Cerebellar nuclear complex (tissue), 1 donor: Measurements from ENCODE around the gene KRI1.
"Not testable (repeated sequence)": the region's sequence is repeated elsewhere in the genome, so short reads cannot be mapped to it uniquely, and the experiment has no call there.

Experiments
- DNase-seq, 2 experiments: peaks; one replicate each; lab custom pipeline; 2025; lab: John Stamatoyannopoulos, UW

Gene KRI1

DNA sequence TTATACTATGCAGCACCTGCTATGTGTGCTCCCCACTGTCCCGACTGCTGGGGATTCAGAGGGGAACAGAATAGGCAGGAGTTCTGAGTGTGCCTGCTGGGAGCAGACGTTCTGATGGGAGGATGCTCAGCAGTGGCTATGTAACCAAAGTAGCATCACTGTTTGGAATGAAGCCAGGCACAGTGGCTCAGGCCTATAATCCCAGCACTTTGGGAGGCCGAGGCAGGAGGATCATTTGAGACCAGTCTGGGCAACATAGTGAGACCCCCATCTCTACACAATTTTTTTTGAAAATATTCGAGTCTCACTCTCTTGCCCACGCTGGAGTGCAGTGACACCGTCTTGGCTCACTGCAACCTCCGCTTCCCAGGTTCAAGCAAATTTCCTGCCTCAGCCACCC lies 16.1 kb downstream of the KRI1 start:
- DNase-seq, result no peak

DNA sequence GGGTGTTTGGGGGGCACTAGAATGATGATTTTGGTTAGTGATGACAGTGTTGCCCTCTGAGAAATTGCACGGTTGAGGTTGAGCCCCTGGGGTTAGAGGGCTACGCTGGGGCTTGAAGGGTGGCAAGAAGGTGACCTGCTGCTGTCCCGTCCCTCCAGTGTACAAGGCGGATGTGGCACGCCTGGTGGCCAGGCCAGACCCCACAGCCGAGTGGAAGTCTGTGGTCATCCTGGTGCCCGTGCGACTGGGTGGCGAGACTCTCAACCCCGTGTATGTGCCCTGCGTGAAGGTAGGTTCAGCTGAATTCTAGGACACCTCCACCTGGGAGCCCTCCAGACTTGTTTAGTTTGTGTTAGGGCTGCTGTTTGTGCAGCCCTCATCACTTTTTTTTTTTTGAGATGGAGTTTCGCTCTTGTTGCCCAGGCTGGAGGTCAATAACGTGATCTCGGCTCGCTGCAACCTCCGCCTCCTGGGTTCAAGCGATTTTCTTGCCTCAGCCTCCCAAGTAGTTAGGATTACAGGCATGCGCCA lies 17.0 kb downstream of the KRI1 start:
- DNase-seq, result no peak

DNA sequence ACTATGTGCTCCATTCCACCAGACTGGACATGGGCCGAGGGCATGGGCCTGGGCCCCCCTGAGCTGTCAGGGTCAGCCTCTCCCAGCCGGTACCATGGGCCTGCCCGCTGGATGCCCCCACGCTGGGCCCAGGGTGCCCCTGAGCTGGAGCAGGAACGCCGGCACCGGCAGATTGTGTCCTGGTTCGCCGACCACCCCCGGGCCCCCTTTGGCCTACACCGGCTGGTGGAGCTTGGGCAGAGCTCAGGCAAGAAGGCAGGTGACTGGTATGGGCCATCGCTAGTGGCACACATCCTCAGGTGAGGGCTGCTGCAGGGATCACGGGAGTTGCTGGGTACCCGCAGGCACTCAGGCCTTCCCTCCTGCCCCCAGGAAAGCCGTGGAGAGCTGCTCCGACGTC lies 19.0 kb downstream of the KRI1 start:
- DNase-seq, result no peak

DNA sequence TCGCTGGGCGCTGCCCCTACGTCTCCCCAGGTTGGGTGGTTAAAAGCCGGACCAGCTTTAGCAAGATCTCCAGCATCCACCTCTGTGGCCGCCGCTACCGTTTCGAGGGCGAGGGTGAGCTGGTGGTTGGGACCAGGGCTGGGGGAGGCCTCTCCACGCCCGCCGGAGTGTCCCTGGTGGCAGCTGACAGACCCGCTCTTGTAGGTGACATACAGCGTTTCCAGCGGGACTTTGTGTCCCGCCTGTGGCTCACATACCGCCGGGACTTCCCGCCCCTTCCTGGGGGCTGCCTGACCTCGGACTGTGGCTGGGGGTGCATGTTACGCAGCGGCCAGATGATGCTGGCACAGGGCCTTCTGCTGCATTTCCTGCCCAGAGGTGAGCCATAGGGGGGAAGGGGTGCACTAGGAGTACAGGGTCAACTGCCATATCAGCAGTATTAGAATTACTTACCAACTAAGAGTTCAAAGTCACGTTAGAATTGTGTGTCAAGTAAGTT lies 21.0 kb downstream of the KRI1 start:
- DNase-seq, result no peak

DNA sequence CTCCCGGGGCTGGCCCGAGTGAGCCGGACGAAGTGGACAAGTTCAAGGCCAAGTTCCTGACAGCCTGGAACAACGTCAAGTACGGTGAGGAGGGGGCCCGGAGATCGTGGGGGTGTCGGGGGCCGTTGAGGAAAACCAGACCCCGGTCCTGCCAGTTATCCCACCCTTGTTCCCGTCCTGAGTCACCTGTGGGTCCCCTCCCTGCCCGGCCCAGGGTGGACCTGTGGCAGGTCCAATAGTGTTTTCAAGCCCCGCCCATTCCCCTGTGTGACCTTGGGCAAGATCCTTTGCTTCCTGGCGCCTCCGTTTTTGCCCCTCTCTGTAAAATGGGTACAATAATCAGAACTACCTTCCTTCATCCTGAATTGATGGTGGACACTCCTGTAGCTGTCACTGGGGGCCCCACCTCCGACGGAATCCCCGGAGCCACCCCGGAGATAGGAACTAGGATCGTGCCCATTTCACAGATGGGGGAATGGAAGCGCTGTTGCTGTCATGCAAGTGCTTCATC lies 21.5 kb downstream of the KRI1 start:
- DNase-seq, result no peak

DNA sequence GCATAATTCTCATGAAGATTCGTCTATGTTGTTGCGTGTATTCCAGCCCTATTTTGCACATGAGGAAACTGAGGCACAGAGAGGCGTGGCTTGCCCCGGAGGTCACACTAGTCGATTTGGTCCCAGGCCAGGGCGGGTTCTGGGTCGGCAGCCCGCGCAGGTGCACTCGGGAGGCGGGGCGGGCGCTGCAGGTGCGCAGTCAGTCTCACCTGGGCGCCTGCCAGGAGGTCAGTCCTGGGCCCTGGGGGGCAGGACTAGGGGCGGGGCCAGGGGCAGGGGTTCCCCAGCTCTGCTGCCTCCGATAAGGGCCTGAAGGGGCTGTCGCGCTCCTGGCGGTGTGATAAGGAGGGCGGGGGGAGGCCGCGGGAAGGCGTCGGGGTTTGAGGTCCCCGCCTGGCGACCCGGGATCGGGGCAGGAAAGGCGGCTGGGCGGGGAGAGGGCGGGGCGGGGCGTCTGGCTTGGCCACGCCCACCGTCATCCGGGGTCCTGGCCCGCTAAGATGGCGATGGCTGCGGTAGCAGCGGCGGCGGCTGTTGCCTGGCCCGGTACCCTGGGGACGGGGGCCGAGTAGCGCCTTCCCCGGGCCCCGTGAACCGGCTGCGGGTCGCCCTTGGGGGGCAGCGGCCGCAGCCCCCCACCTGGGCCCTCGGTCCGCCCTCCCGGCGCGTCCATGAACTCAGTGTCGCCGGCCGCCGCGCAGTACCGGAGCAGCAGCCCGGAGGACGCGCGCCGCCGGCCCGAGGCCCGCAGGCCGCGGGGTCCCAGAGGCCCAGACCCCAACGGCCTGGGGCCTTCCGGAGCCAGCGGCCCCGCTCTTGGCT lies 22.2 kb downstream of the KRI1 start, which contains the start of gene ATG4D:
TSS of gene ATG4D (plus strand) at position 485 of the 822 bp plus-strand sequence. CDS start at position 672, 187 bp downstream.
- peak in 1 of 2 experiments; percentile 3 for DNase-seq

DNA sequence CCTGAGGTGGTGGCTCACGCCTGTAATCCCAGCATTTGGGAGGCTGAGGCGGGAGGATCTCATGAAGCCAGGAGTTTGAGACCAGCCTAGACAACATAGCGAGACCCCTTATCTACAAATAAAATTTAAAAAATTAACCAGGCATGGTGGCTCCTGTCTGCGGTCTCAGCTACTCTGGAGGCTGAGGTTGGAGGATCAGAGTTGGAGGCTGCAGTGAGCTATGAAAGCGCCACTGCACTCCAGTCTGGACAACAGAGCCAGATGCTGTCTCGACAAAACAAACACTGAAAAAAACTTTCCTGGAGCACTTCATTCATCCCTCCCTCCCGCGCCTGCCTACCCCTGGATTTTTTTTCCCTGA lies 22.8 kb downstream of the KRI1 start:
- no peak for DNase-seq

DNA sequence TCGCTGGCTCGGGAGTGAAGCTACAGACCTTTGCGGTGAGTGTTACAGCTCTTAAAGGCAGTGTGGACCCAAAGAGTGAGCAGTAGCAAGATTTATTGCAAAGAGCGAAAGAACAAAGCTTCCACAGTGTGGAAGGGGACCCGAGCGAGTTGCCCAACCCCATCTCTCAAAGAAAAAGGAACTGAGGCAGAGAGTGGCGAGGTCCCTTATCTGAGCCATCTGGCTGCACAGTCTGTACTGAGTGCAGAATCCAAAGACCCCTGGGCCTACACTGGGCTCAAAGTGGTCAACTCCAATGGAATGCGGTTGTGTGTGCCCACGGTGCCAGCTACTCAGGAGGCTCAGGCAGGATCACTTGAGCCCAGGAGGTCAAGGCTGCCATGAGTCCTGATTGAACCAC lies 26.8 kb downstream of the KRI1 start:
- not testable (repeated sequence) for DNase-seq

DNA sequence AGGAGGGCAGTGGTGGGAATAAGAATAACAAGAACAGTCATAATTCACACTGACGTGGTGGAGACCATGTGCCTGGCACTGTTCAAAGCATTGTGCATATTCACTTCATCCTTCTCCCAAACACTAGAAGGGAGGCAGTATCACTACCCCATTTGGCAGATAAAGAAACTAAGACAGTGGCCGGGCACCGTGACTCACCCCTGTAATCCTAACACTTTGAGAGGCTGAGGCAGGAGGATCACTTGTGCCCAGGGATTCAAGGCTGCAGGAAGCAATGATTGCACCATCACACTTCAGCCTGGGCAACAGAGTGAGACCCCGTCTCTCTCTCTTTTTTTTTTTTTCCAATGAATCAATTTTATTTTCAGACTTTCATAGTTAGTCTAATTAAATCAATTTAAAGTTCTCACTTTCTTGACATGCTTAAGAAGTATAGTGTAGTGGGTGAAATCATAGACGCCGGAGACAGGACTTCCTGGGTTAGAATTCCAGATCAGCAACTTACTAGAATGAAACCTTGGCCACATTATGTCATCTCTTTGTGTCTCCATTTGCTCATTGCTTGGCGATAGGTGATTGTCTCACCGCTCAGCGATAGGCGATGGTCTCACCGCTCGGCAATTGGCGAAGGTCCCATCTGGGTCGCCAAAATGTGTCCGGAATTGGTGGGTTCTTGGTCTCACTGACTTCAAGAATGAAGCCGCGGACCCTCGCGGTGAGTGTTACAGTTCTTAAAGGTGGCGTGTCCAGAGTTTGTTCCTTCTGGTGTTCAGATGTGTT lies 27.4 kb downstream of the KRI1 start:
- no peak for DNase-seq

DNA sequence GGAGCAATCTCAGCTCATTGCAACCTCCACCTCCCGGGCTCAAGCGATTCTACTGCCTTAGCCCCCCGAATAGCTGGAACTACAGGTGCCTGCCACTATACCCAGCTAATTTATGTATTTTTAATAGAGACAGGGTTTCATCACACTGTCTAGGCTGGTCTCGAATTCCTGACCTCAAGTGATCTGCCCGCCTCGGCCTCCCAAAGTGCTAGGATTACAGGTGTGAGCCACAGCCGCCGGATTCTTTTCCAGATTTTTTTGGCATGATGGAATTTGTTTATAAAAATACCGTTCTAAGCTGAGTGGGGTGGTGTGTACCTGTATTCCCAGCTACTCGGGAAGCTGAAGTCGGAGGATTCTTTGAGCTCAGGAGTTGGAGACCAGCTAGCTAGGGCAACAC lies 28.1 kb downstream of the KRI1 start:
- no peak for DNase-seq

DNA sequence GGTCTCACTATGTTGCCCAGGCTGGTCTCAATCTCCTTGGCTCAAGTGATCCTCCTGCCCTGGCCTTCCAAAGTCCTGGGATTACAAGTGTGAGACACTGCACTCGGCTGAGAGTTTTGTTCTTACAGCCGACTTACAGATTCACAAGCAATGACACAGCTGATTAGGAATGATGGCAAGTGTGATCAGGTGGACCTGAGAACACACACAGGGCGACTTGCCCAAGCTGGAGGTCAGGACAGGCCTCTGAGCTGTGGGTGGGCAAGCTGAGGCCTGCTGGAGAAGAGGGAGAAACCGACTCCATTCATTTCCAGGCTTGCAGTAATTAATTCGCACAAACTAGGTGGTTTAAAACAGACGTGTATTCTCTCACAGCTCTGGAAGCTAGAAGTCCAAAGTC lies 30.2 kb downstream of the KRI1 start:
- DNase-seq, result no peak

DNA sequence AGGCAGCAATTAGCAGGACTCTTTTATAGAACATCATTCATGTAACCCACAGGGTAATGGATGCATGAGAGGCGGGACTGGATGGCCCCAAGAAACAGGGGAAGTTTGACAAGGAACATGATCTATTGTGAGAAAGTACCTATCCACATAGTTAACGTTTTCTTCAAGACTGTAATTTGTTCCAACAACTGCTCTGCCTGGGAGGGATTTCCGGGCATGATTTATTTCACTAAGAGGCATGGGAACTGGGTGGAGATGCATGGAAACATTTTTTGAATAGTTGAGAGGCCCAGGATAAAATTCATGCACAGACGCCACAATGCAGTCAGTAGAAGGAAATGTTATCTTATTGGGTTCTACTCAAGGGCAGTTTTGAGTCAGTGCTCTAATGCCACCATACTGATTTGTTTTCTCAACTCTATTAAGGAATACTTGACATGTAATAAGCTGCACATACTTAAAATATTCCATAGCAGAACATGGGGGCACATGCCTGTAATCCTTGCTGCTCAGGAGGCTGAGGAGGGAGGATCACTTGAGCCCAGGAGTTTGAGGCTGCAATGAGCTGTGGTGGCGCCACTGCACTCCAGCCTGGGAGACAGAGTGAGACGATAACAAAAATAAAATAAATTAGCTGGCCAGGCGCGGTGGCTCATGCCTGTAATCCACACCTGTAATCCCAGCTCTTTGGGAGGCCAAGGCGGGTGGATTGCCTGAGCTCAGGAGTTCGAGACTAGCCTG lies 32.0 kb downstream of the KRI1 start:
- no peak for DNase-seq

DNA sequence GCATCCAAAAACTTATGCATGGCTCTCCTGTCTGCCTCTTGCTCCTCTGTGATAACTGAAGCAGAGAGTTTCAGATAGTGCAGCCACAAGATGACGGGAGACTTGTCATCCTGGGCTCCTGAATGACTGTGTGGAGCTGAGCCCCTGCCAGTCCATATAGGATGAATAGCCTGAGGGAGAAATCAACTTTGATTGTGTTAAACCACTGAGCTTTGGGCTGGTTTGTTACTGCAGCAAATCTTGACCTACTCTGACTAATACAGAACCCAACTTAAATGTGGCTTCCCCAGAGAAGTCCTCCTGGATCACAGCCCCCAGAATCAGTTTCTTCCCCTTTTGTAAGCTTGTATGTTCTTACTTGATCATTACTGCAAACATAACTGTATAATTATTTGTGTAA lies 33.4 kb downstream of the KRI1 start:
- no peak for DNase-seq

DNA sequence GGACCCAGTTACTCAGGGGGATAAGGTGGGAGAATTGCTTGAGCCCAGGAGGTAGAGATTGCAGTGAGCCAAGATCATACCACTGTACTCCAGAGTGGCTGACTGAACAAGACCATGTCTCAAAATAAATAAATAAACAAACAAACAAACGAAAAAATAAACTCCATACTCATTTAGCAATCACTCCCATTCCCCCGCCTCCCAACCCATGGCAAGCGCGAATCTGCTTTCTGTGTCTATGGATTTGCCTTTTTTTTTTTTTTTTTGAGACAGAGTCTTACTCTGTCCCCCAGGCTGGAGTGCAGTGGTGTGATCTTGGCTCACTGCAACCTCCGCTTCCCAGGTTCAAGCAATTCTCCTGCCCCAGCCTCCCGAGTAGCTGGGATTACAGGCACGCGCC lies 38.9 kb downstream of the KRI1 start:
- DNase-seq, result not testable (repeated sequence)

DNA sequence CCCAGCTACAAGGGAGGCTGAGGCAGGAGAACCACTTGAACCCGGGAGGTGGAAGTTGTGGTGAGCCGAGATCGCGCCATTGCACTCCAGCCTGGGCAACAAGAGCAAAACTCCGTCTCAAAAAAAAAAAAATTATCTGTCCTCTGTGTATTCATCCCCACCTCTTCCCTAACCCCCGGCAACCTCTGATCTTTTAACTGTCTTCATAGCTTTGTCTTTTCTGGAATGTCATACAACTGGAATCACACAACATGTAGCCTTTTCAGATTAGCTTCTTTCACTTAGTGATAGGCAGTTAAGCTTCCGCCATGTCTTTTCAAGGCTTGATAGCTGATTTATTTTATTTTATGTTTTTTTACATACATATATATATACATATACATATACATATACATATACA lies 40.2 kb downstream of the KRI1 start:
- DNase-seq, result no peak

DNA sequence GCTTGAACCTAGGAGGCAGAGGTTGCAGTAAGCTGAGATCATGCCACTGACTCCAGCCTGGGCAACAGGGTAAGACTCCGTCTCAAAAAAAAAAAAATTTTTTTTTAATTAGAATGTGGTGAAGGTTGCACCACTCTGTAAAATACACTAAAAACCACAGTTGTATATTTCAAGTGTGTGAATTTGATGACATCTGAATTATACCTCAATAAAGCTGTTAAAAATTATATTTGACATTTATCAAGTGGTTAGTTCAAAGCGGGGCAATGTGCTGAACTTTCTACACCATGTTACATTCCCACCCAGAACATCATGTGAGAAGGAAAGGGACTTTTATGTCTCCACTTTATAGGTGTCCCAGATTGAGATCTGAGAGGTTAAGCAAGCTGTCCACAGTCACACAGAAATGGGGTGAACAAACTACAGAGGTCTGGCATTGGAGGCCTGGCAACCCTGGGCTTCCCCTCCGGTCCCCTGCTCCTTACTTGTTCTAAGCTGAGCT lies 42.6 kb downstream of the KRI1 start:
- DNase-seq, result no peak

DNA sequence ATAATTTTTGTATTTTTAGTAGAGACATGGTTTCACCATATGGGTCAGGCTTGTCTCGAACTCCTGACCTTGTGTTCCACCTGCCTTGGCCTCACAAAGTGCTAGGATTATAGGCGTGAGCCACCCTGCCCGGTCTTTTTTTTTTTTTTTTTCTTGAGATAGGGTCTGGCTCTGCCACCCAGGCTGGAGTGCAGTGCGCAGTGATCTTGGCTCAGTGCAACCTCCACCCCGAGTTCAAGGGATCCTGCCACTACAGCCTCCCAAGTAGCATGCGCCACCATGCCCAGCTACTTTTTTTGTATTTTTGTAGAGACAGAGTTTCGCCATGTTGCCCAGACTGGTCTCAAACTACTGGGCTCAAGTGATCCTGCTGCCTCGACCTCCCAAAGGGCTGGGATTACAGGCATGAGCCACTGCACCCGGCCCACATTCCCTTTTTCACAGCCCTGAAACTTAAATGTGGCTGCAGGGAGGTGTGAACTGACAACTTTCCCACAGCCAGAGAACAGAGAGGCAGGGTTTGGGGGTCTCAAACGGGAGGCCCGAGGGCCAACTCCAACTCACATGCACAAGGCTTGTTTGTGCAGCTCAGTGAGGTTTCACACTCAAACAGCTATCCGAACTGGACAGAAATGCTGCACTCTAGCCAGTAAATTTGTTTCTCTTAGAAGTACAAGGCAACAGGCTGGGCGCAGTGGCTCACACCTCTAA lies 44.2 kb downstream of the KRI1 start:
- no peak for DNase-seq

DNA sequence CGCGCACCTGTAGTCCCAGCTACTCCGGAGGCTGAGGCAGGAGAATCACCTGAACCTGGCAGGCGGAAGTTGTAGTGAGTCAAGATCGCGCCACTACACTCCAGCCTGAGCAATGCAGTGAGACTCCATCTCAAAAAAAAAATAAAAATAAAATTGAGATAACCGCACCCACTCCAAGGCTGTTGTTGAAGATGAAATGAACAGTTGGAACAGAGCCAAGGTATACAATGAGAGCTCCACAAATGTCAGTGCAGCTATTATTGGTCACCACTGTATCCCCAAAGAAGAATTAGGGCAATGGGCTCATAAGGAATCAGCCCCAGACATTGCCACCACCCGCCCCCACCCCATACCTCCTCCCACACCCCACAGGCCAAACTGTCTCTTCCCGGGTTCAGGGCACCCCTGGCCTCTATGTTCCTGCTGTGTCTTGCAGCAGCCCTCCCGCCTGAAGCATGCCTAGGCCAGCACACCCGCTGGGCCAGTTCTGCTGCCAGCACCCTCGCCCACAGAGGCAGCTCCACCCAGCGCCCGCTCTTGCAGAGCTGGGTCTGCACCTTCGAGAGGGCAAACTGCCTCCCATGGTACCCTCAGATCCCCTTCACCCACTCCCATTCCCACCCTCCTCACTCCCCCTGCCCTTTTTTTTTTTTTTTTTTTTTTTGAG lies 45.0 kb downstream of the KRI1 start:
- no peak for DNase-seq

DNA sequence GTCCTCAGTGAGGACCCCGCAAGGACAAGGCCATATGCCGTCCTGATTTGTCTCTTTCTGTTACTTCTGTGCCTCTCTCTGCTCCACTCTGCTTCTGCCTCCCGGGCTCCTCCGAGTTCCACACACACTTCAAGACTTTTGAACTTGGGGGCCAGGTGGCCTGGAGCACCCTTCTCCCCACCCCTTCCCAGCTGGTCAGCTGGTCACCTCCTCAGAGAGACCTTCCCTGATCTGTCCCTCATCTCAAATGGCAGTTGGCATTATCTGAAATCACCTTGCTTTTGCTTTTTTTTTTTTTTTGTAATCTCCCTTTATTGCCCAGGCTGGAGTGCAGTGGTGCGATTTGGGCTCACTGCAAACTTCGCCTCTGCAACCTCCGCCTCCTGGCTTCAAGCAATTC lies 46.4 kb downstream of the KRI1 start:
- no peak for DNase-seq
